Measurements from ENCODE around the gene PCMTD2. TPM values are rescaled to one million over a fixed set of nuclear protein-coding genes. Genes with fewer than 3 reads are reported as not detected.
"Not testable (repeated sequence)": the region's sequence is repeated elsewhere in the genome, so short reads cannot be mapped to it uniquely, and the experiment has no call there.

Gene PCMTD2
- total and polyA plus RNA-seq, 7 donors: 9.9 to 73.9 (median 60.3) TPM

GRCh38 chr20:64303086-64303485, 47.5 kb downstream of the PCMTD2 start:
- DNase-seq; H3K27me3 ChIP-seq; H3K27ac ChIP-seq; intact Hi-C loops (cut with DNase I); H3K36me3 ChIP-seq; H3K4me1 ChIP-seq; H3K4me3 ChIP-seq; H3K9me3 ChIP-seq: not testable (repeated sequence)
- 35 to 66% methylated on average over 1 of the region's 2 CpGs for WGBS, 2 donors

DNA sequence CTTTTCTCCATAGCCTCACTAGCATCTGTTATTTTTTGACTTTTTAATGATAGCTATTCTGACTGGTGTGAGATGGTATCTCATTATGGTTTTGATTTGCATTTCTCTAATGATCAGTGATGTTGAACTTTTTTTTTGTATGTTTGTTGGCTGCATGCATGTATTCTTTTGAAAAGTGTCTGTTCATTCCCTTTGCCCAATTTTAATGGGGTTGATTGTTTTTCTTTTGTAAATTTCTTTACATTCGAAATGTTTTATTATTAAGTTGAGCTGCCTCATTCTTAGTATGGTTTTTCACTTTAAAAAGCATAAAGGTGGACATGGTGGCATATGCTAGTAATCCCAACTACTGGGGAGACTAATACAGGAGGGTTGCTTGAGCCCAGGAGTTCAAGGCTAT, 58.2 kb downstream of the PCMTD2 start:
- H3K4me1 ChIP-seq; intact Hi-C loops (cut with DNase I); H3K4me3 ChIP-seq; DNase-seq; H3K27ac ChIP-seq; H3K36me3 ChIP-seq; H3K9me3 ChIP-seq: not testable (repeated sequence)
- peaks cover 6 to 16% (median 9%) of the 10 kb centered on the region in 3 donors for H3K27me3 ChIP-seq
- 69 to 74% methylated on average over 1 of the region's 1 CpG for WGBS, 2 donors

DNA sequence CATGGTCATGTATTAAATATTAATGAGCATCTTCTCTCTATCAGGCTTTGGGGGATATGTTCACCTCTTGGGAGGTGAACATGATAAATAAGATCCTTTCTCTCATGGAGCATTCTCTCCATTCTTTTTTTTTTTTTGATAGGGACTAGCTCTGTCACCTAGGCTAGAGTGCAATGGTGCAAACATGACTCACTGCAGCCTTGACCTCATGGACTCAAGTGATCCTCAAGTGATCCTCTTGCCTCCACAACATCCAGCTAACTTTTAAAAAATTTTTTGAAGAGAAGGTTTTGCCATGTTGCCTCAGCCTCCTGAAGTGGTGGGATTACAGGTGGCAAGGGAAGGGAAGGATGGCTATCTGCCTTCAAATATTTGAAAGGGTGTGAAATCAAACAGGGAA, 59.8 kb downstream of the PCMTD2 start:
- H3K36me3 ChIP-seq; H3K4me3 ChIP-seq; intact Hi-C loops (cut with DNase I); DNase-seq; H3K27ac ChIP-seq; H3K4me1 ChIP-seq; H3K9me3 ChIP-seq: not testable (repeated sequence)
- peaks cover 6 to 16% (median 9%) of the 10 kb centered on the region in 3 donors for H3K27me3 ChIP-seq

DNA sequence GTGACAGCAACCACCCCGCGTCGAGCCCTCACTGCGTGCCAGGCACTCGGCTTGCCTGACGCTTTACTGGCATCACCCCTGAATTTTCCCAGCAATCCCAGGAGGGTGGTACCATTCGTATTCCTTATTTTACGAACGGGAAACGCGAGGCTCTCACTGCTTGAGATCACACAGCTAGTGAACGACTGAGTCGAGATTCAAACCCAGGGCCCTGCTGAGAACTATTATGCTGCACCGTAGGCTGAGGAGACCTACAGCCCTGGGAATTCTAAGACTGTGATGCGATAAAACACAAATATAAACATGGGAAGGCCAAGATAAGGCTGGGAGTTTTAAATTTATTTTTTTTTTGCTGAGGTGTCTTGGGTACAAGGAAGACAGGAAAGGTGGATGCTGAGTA, 60.3 kb downstream of the PCMTD2 start:
- H3K27me3 ChIP-seq: peaks cover 6 to 16% (median 9%) of the 10 kb centered on the region in 3 donors
- intact Hi-C loops (cut with DNase I); H3K36me3 ChIP-seq; H3K4me1 ChIP-seq; H3K4me3 ChIP-seq; H3K9me3 ChIP-seq; DNase-seq; H3K27ac ChIP-seq: not testable (repeated sequence)
- 57 to 64% methylated on average over 9 of the region's 15 CpGs for WGBS, 2 donors

- 8 to 11% methylated on average over 85 of the region's 87 CpGs for WGBS, 2 donors
- Histone ChIP-seq H3K4me3 (peak overlapping the region in 2 of 4 donors; percentile 27 to 30), H3K27me3 (peaks cover 6 to 16% (median 9%) of the 10 kb centered on the region in 3 donors)
- intact Hi-C loops (cut with DNase I); DNase-seq; H3K4me1 ChIP-seq; H3K9me3 ChIP-seq; H3K36me3 ChIP-seq; H3K27ac ChIP-seq: not testable (repeated sequence)
These were observed 61.0 kb downstream of the PCMTD2 start for GRCh38 chr20:64316415-64317083.

- H3K9me3 ChIP-seq; H3K4me1 ChIP-seq; H3K4me3 ChIP-seq; intact Hi-C loops (cut with DNase I); H3K36me3 ChIP-seq; H3K27ac ChIP-seq; DNase-seq: not testable (repeated sequence)
- H3K27me3 ChIP-seq: peaks cover 6 to 16% (median 9%) of the 10 kb centered on the region in 3 donors
- WGBS, 2 donors: 77 to 80% methylated on average over 10 to 11 of the region's 15 CpGs
These were observed 61.8 kb downstream of the PCMTD2 start for GRCh38 chr20:64317331-64317730.

DNA sequence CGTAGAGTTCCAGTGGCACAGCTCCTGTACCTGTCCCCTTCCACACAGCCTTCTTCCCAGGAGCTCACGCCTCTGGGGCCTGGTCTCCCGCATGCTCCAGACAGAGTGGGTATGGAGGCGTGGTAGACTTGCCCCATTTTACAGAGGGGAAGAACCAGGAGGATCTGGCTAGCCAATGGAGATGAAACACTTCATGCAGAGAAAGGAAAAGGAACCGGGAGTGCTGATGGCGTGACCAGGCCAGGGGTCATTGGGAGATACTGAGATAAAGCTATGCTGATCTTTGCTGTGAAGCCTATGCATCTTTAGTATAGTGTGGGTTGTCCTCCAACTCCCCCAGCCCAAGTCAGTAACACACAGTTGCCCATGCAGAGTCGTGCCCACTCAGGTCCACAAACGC, 62.5 kb downstream of the PCMTD2 start:
- DNase-seq; H3K4me3 ChIP-seq; H3K27ac ChIP-seq; H3K36me3 ChIP-seq; H3K4me1 ChIP-seq; H3K9me3 ChIP-seq; intact Hi-C loops (cut with DNase I): not testable (repeated sequence)
- WGBS, 2 donors: 87% methylated on average over 8 of the region's 8 CpGs
- H3K27me3 ChIP-seq: peaks cover 6 to 16% (median 9%) of the 10 kb centered on the region in 3 donors

- 52 to 66% methylated on average over 7 of the region's 7 CpGs for WGBS, 2 donors
- H3K9me3 ChIP-seq; H3K27me3 ChIP-seq; H3K4me3 ChIP-seq; H3K36me3 ChIP-seq; H3K27ac ChIP-seq; DNase-seq; H3K4me1 ChIP-seq; intact Hi-C loops (cut with DNase I): not testable (repeated sequence)
These were observed 66.7 kb downstream of the PCMTD2 start for GRCh38 chr20:64322031-64322789.

Small RNA genes within 50 kb of the gene (small RNA-seq; reads per million reads assigned to genes)
- gene AL137028.2: 0 reads per million in 3 donors

Other genes starting within 250 kb of the PCMTD2 start
- 1 to 10 TPM in 1 of 4 donors, under 1 TPM in 3; under 0.01 to 1.1 (median 0.37) TPM for gene C20orf204, start 219.6 kb upstream of the PCMTD2 start, total RNA-seq
- gene C20orf204, start 219.6 kb upstream of the PCMTD2 start, polyA plus RNA-seq: 1 to 10 TPM in 1 of 3 donors, not detected in 2; 1.7 TPM
- 1 to 10 TPM; 1.8 to 5.5 (median 3.8) TPM for gene SOX18, start 206.1 kb upstream of the PCMTD2 start, total RNA-seq
- gene SOX18, start 206.1 kb upstream of the PCMTD2 start, polyA plus RNA-seq: 10 to 100 TPM in 1 of 3 donors, 1 to 10 TPM in 1, under 1 TPM in 1; 0.69 to 11.9 (median 3.0) TPM
- 10 to 100 TPM; 41.7 to 50.5 (median 42.2) TPM for gene TCEA2, start 192.6 kb upstream of the PCMTD2 start, total RNA-seq
- 10 to 100 TPM in 2 of 3 donors, 1 to 10 TPM in 1; 2.1 to 14.0 (median 11.4) TPM for gene TCEA2, start 192.6 kb upstream of the PCMTD2 start, polyA plus RNA-seq
- 10 to 100 TPM in 2 of 4 donors, 1 to 10 TPM in 2; 7.5 to 12.3 (median 10.5) TPM for gene RGS19, start 176.2 kb upstream of the PCMTD2 start, total RNA-seq
- gene RGS19, start 176.2 kb upstream of the PCMTD2 start, polyA plus RNA-seq: 10 to 100 TPM; 11.1 to 22.0 (median 12.6) TPM
- gene OPRL1, start 175.7 kb upstream of the PCMTD2 start, total RNA-seq: 1 to 10 TPM in 1 of 4 donors, under 1 TPM in 3; 0.71 to 2.2 (median 0.89) TPM
- gene OPRL1, start 175.7 kb upstream of the PCMTD2 start, polyA plus RNA-seq: 1 to 10 TPM in 1 of 3 donors, under 1 TPM in 1, not detected in 1; under 0.01 to 1.0 TPM
- 1 to 10 TPM in 1 of 4 donors, not detected in 3; 1.5 TPM for gene LKAAEAR1, start 171.3 kb upstream of the PCMTD2 start, total RNA-seq
- under 1 TPM in 1 of 3 donors, not detected in 2; 0.19 TPM for gene LKAAEAR1, start 171.3 kb upstream of the PCMTD2 start, polyA plus RNA-seq
- gene NPBWR2, start 148.2 kb upstream of the PCMTD2 start, total RNA-seq: not detected
- gene NPBWR2, start 148.2 kb upstream of the PCMTD2 start, polyA plus RNA-seq: not detected
- gene MYT1, start 91.3 kb upstream of the PCMTD2 start, total RNA-seq: 1 to 10 TPM in 1 of 4 donors, under 1 TPM in 3; under 0.01 to 1.1 (median 0.22) TPM
- gene MYT1, start 91.3 kb upstream of the PCMTD2 start, polyA plus RNA-seq: under 1 TPM in 1 of 3 donors, not detected in 2; 0.31 TPM

Measured in sigmoid colon (tissue), 7 donors.